ENCODE measurements around the gene TUG1.

DNA sequence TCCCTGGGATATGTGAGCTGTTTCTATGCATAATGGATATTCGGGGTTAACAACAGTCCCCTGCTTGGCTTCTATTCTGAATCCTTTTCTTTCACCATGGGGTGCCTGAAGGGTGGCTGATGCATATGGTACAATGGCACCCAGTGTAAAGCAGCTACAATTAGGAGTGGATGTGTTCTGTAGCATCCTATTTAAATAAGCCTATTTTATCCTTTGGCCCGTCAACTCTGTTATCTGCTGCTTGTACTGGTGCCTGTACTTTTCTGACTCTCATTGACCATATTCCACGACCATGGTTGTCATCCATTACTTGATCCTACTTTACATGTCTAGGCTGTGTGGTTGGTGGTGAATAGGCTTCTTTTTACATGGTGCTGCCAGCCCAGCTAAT, 1.3 kb downstream of the TUG1 start:
- TF ChIP-seq FOS (IDR thresholded peaks at IDR 0.05; ENCODE audit: low read depth, low read length) (no peak), MAFK (IDR thresholded peaks at IDR 0.05; ENCODE audit: low read depth, low read length) (no peak), CTCF (conservative IDR thresholded peaks at IDR 0.05; ENCODE audit: low read depth, low read length) (no peak), RCOR1 (IDR thresholded peaks at IDR 0.05; ENCODE audit: insufficient replicate concordance, low read length) (no peak), POLR2A (IDR thresholded peaks at IDR 0.05; ENCODE audit: low read depth, low read length) (no peak), SMC3 (IDR thresholded peaks at IDR 0.05; ENCODE audit: low read depth, low read length) (no peak), CEBPB (IDR thresholded peaks at IDR 0.05; ENCODE audit: low read depth, low read length) (no peak), MAZ (IDR thresholded peaks at IDR 0.05; ENCODE audit: borderline replicate concordance, low read depth, low read length) (no peak)
- TF ChIP-seq, protein P1, sequence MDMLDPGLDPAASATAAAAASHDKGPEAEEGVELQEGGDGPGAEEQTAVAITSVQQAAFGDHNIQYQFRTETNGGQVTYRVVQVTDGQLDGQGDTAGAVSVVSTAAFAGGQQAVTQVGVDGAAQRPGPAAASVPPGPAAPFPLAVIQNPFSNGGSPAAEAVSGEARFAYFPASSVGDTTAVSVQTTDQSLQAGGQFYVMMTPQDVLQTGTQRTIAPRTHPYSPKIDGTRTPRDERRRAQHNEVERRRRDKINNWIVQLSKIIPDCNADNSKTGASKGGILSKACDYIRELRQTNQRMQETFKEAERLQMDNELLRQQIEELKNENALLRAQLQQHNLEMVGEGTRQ (IDR thresholded peaks at IDR 0.05; ENCODE audit: low read depth, low read length): no peak

All from IMR-90 (cell line).